HG02970 (cell line): Measurements from ENCODE around the gene SPATA21.
A peak's percentile ranks its signal among the peaks of the same experiment; 100 is the strongest.
"Not testable (repeated sequence)": the region's sequence is repeated elsewhere in the genome, so short reads cannot be mapped to it uniquely, and the experiment has no call there.

ENCODE experiments used
- ATAC-seq: cut with Tn5 transposase; IDR thresholded peaks from one replicate; pipeline ENCODE4 v1.9.1; 2021; ENCODE audit warnings: mild to moderate bottlenecking, moderate library complexity, moderate number of reproducible peaks; ENCODE audit not compliant: unreplicated experiment, low FRiP score

Gene SPATA21

GRCh38 chr1:16386454-16387113, 50.6 kb downstream of the SPATA21 start:
- ATAC-seq: no peak

DNA sequence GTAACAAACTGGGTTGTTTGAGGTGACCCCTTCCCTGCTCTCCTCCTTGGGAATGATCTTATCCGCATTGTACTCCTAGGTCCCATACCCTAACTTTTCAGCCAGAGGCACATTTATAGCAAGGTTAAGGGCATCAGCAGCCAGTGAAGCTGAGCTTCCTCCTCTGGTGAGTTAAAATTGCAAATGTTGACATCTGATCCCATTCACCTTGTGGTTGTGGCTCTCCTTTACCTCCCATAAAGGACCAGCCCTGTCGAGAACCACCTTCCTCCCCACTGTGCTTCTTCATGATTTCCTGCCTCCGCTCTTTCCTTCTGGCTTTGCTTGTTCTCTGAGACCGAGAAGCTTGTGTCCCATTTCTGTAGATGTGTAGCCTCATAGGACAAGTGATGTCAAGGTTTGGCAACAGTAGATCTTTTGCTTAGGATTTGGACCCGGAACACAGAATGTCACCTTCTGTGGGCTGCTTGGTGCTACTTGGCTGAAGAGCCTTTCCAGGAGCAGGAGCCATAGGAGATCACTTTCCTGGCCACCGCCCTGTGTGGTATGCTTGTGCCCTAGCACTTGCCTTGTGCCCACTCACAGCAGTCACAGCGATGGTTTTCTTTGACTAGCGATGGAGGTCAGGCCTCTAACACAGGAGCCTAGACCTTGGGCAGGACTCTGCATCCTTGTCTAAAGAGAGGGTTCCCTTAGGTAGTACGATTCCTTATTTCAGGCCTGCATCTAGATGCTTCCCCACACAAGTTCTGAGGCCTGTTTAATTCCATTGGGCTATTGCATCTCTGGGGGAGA, 51.4 kb downstream of the SPATA21 start:
- ATAC-seq: no peak

DNA sequence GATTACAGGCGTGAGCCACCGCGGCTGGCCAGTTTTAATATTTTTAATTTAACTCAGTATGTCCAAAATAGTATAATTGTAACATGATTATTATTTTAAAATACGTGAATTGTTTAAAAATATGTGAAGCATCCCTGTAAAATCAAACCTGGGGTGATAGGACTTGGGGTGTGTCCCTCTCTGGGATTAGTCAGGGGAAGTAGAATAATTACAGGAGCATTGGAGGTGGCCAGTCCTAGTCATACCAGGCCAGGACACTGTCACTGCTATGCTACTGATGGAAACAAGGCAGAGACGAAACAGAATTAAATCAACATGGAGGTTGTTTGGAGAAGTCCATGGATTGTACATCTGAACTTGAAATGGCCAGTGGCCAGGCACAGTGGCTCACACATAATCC, 53.3 kb downstream of the SPATA21 start:
- ATAC-seq: no peak

DNA sequence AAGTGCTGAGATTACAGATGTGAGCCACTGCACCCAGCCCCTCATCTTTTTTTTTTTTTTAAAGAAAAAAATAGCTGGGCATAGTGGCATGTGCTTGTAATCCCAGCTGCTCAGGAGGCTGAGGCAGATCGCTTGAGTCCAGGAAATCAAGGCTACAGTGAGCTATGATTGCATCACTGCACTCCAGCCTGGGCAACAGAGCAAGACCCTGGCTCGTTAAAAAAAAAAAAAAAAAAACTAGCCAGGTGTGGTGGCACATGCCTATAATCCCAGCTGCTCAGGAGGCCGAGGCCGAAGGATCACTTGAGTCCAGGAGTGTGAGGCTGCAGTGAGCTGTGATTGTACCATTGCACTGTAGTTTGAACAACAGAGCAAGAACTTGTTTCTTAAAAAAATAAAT, 56.4 kb downstream of the SPATA21 start:
- no peak for ATAC-seq

- ATAC-seq: no peak
These were observed 58.8 kb downstream of the SPATA21 start for GRCh38 chr1:16378443-16378842.

GRCh38 chr1:16376971-16377370, 60.3 kb downstream of the SPATA21 start:
- ATAC-seq: no peak

DNA sequence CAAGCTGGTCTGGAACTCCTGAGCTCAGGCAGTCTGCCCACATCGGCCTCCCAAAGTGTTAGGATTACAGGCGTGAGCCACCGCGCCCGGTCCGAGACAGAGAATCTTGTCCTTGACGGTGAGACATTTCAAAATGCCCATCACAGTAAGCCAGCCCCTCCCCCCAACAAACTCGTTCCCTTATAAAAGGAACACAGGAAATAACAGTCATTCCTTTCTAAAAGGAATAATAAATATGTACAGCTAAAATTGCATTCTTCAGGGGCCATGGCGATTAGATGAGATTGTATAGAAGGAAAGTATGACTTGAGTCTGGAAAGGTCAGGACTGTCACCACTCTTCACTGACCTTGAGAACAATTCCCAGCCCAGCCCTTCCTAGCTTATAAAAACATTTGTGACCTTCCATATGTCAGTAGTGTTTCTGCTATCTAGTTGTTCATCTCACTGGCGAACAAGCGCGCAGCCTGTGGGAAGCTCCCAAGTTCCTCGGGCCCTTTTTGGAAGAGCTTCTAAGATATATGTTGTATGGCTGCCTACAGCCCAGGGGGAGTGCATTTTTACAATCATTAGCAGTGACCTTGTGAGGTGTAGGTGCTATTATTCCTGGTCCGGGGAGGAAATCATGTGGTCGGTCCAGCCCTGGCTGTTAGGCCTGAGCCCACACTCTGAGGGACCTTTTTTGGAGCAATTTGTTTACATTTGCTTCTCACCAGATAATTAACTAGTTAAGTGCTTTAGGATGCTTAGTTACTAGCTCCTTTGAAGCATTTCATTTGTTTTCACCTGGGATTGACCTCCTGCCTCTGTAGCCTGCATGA, 61.5 kb downstream of the SPATA21 start:
- no peak for ATAC-seq

GRCh38 chr1:16374266-16374665, 63.0 kb downstream of the SPATA21 start:
- no peak for ATAC-seq

DNA sequence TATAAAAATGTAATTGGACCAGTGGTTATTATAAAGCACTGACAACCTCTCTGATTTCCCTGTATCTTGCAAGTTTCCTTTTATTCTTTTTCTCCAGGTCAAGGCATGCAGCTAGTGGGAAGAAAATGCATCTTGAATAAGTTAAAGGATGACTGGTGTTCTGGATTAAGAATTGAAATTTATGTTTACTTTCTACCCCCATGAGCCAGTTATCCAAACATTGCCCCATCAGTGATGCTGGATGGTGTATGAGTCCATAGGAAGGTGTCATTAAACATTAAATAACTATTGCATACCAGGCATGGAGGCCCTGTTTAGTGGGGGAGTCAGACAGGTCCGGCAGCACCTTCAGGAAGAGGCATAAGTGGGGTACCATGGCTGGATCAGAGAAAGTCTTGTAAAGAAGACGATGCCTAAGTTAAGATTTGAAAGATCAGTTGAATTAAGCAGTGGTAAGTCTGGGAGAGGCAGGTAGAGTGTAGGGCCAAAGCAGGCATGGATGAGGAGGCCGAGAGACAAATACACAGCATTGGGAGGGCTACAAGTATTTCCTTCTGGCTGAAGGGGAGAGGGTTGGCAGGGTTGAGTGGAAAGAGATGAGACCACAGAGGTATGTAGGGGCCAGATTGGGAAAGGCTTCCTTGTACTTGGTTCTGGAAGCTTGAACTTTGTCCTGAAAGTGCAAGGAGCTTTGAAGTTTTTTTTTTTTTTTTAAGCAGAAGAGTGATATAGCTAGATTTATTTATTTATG, 64.5 kb downstream of the SPATA21 start:
- no peak for ATAC-seq

GRCh38 chr1:16371725-16372124, 65.5 kb downstream of the SPATA21 start:
- no peak for ATAC-seq

DNA sequence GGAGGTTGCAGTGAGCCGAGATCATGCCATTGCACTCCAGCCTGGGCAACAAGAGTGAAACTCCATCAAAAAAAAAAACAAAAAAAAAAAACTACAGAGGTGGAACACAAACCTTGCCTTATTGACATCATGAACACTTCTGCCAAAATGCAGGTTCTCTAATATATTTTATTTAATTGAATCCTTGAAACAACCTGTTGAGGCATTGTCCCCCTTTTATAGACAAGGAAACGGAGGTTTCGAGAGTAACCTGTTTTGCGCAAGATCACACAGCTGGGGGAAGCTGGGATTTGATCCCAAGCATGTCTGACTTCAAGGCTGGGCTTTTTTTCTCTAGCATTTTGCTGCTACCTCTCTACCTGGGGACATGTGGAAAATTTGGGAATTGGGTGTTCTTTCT, 67.4 kb downstream of the SPATA21 start:
- no peak for ATAC-seq

DNA sequence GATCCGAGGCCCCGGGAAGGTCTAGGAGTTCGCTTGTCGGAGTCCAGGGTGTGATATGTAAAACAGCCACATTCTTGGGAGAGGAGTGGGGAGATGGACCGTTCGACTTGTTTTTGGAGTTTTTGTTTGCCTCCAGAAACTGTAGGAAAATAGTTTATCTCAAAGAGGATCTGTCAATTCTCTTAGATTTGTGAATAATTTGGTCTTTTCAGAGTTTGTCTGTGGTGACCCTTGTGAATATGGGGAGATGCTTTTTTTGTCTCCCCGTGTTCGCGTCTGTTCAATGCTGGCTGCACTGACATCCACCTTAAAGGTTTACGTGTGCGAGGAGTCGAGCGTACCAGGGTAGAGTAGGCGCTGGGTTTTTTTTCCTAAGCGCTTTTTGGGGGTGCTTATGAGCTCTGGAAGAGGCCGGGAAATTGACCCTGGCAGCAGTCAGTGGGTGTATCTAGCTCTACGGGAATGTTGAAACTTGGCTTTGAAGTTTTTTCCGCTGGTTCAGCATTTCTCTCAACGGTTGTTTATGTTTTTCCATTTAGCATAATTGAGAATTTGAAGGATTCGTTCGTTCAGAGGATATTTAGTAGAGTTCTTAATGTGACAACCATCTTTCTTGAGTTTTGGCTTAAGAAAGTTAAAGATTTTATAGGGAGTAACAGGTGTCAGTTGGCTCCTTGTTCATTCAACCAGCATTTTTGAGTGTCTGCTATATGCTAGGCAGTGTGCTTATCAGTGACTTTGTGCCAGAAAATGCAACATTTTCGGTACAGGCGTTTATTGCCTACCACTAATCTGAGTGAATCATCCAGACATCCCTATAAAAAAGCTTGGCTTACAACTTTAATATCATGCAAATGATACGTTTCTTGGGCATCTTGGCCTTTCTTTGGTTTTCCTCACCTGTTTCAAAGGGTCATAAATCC, 69.0 kb downstream of the SPATA21 start:
- no peak for ATAC-seq

- ATAC-seq: peak; percentile 74
These were observed 69.8 kb downstream of the SPATA21 start for GRCh38 chr1:16367258-16367967.

GRCh38 chr1:16366722-16367257, 70.4 kb downstream of the SPATA21 start, which contains the start of gene SZRD1:
Gene SZRD1 (plus strand): TSS chr1:16367242. CDS start chr1:16367258, 16 bp downstream.
- ATAC-seq: peak; percentile 80

GRCh38 chr1:16365146-16365498, 72.1 kb downstream of the SPATA21 start:
- not testable (repeated sequence) for ATAC-seq

- ATAC-seq: no peak
These were observed 80.4 kb downstream of the SPATA21 start for GRCh38 chr1:16356867-16357266.

DNA sequence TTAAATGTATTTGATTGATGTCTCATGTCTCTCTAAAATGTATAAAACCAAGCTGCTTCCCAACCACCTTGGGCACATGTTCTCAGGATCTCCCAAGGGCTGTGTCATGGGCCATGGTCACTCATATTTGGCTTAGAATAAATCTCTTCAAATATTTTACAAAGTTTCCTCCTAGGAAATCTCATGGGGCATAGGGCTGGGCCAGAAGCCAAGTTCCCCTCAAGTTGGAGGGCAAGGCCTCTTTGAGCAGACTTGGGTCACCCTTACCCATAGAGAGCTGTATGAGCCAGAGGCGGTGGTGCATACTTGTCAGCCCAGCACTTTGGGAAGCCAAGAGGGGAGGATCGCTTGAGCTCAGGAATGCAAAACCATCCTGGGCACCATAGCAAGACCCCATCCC, 82.6 kb downstream of the SPATA21 start:
- no peak for ATAC-seq

GRCh38 chr1:16352842-16353535, 84.2 kb downstream of the SPATA21 start:
- ATAC-seq: no peak
